ENCODE measurements around the gene SUDS3. TPM values are rescaled to one million over a fixed set of nuclear protein-coding genes. Genes with fewer than 3 reads are reported as not detected.

SUDS3 gene
- total RNA-seq, 1 donor = 19.9 TPM

- no peak for DNase-seq (ENCODE audit: low read depth in 2 of 3, low spot score in 2 of 3)
Observed at GRCh38 chr12:118436986-118437385, 60.6 kb downstream of the SUDS3 start.

GRCh38 chr12:118439068-118439467, 62.7 kb downstream of the SUDS3 start:
- DNase-seq (ENCODE audit: low read depth in 2 of 3, low spot score in 2 of 3) = no peak

GRCh38 chr12:118446247-118446646, 69.9 kb downstream of the SUDS3 start:
- DNase-seq (ENCODE audit: low read depth in 2 of 3, low spot score in 2 of 3) = no peak

- no peak for DNase-seq (ENCODE audit: low read depth in 2 of 3, low spot score in 2 of 3)
Observed at GRCh38 chr12:118447181-118447580, 70.8 kb downstream of the SUDS3 start.

- no peak for DNase-seq (ENCODE audit: low read depth in 2 of 3, low spot score in 2 of 3)
Observed at GRCh38 chr12:118448341-118448740, 72.0 kb downstream of the SUDS3 start.

- no peak for DNase-seq (ENCODE audit: low read depth in 2 of 3, low spot score in 2 of 3)
Observed at GRCh38 chr12:118455327-118455726, 79.0 kb downstream of the SUDS3 start.

GRCh38 chr12:118456741-118457140, 80.4 kb downstream of the SUDS3 start:
- DNase-seq (ENCODE audit: low read depth in 2 of 3, low spot score in 2 of 3) = no peak

GRCh38 chr12:118459110-118459509, 82.8 kb downstream of the SUDS3 start:
- no peak for DNase-seq (ENCODE audit: low read depth in 2 of 3, low spot score in 2 of 3)

GRCh38 chr12:118463677-118464076, 87.3 kb downstream of the SUDS3 start:
- DNase-seq (ENCODE audit: low read depth in 2 of 3, low spot score in 2 of 3) = no peak

- DNase-seq (ENCODE audit: low read depth in 2 of 3, low spot score in 2 of 3) = no peak
Observed at GRCh38 chr12:118465706-118466105, 89.4 kb downstream of the SUDS3 start.

Other genes starting within 250 kb of the SUDS3 start
- 184 TPM for gene PEBP1, start 240.4 kb upstream of the SUDS3 start, total RNA-seq
- gene TAOK3, start 3.6 kb upstream of the SUDS3 start, total RNA-seq = 94.8 TPM

Data from hematopoietic multipotent progenitor cell (in vitro differentiated cells).